ENCODE results near the gene STXBP6.
"Not testable (repeated sequence)": the region's sequence is repeated elsewhere in the genome, so short reads cannot be mapped to it uniquely, and the experiment has no call there.

The STXBP6 gene

GRCh38 chr14:24828486-24828885 lies 221.5 kb downstream of the STXBP6 start:
- no peak for DNase-seq (ENCODE audit: low spot score)

- DNase-seq (ENCODE audit: low spot score): no peak
These were observed 223.6 kb downstream of the STXBP6 start for GRCh38 chr14:24826390-24826789.

- no peak for DNase-seq (ENCODE audit: low spot score)
These were observed 229.3 kb downstream of the STXBP6 start for GRCh38 chr14:24820616-24821015.

GRCh38 chr14:24818823-24819341 lies 231.1 kb downstream of the STXBP6 start:
- peak; percentile 22 for DNase-seq (ENCODE audit: low spot score)

- no peak for DNase-seq (ENCODE audit: low spot score)
These were observed 231.7 kb downstream of the STXBP6 start for GRCh38 chr14:24818058-24818822.

- DNase-seq (ENCODE audit: low spot score): peak; percentile 73
These were observed 232.5 kb downstream of the STXBP6 start for GRCh38 chr14:24817212-24818057.

GRCh38 chr14:24816929-24817211 lies 233.1 kb downstream of the STXBP6 start:
- DNase-seq (ENCODE audit: low spot score): no peak

GRCh38 chr14:24816011-24816928 lies 233.7 kb downstream of the STXBP6 start:
- DNase-seq (ENCODE audit: low spot score): no peak

- no peak for DNase-seq (ENCODE audit: low spot score)
These were observed 234.4 kb downstream of the STXBP6 start for GRCh38 chr14:24815543-24815942.

- DNase-seq (ENCODE audit: low spot score): no peak
These were observed 235.0 kb downstream of the STXBP6 start for GRCh38 chr14:24814944-24815343.

- no peak for DNase-seq (ENCODE audit: low spot score)
These were observed 235.6 kb downstream of the STXBP6 start for GRCh38 chr14:24814346-24814745.

GRCh38 chr14:24813819-24814259 lies 236.1 kb downstream of the STXBP6 start:
- no peak for DNase-seq (ENCODE audit: low spot score)

- no peak for DNase-seq (ENCODE audit: low spot score)
These were observed 236.7 kb downstream of the STXBP6 start for GRCh38 chr14:24813089-24813815.

GRCh38 chr14:24809135-24809534 lies 240.8 kb downstream of the STXBP6 start:
- DNase-seq (ENCODE audit: low spot score): no peak

- DNase-seq (ENCODE audit: low spot score): no peak
These were observed 241.5 kb downstream of the STXBP6 start for GRCh38 chr14:24808412-24808811.

- DNase-seq (ENCODE audit: low spot score): peak; percentile 54
These were observed 243.8 kb downstream of the STXBP6 start for GRCh38 chr14:24806061-24806678.

GRCh38 chr14:24804552-24805212 lies 245.3 kb downstream of the STXBP6 start:
- DNase-seq (ENCODE audit: low spot score): no peak

GRCh38 chr14:24803933-24804494 lies 245.9 kb downstream of the STXBP6 start:
- DNase-seq (ENCODE audit: low spot score): no peak

- DNase-seq (ENCODE audit: low spot score): not testable (repeated sequence)
These were observed 246.5 kb downstream of the STXBP6 start for GRCh38 chr14:24803426-24803825.

GRCh38 chr14:24802236-24802635 lies 247.7 kb downstream of the STXBP6 start:
- DNase-seq (ENCODE audit: low spot score): no peak
